K562 (cell line): ENCODE measurements around the gene ARMC12. TPM values are rescaled to one million over a fixed set of nuclear protein-coding genes. Genes with fewer than 3 reads are reported as not detected.
A peak's percentile ranks its signal among the peaks of the same experiment; 100 is the strongest.

Experiments used
- ATAC-seq: fragments of 200-7000 bp; cut with Tn5 transposase; 3 replicates; pipeline ENCODE4 v1.9.1; 2020; ENCODE audit warnings: moderate library complexity
- BruUV-seq: library from RNA; stranded (reverse); fragments of 400-500 nt; replicated peaks from 2 replicates; lab custom pipeline; 2021; lab: Mats Ljungman, UMichigan
- CTCF ChIA-PET: fragments of 300-600 bp; formaldehyde crosslinking; extraction: SDS; loops from one replicate; lab custom pipeline; 2021; ENCODE audit warnings: low intra/inter-chr PET ratio; lab: Yijun Ruan, JAX
- POLR2A ChIA-PET: fragments of 300-600, 350-650 bp; sonication (Branson Sonifier 250); formaldehyde crosslinking; extraction: SDS; loops from one replicate; lab custom pipeline; 2021; ENCODE audit warnings: antibody characterized with exemption, inconsistent platforms; lab: Yijun Ruan, JAX
- DNase-seq, 4 experiments: peaks; one replicate each; pipeline versions ENCODE4 v3.0.0 to v3.0.0-alpha.2; 2011 to 2018; ENCODE audit warnings: low spot score in 3 of 4, mixed read lengths in 3 of 4; ENCODE audit errors: extremely low read depth in 1 of 4
- FAIRE-seq: peaks from 2 replicates; lab custom pipeline; 2011; peaks lifted over from hg19 to GRCh38; lab: Jason Lieb, UNC
- H2AFZ ChIP-seq: 2 replicates; pipeline ENCODE4 v1.6.0; 2011; ENCODE audit warnings: low read depth, low read length, control low read depth, inconsistent platforms
- H3K27ac ChIP-seq: fragments of 200-600 bp; 3 replicates; pipeline ENCODE4 v1.8.0; 2011; ENCODE audit warnings: low read depth, mild to moderate bottlenecking, control low read depth, inconsistent platforms, low read length, moderate library complexity, mixed read lengths; ENCODE audit errors: extremely low read depth
- H3K27me3 ChIP-seq, 2 experiments: fragments of 300-600 bp in 1 of 2; 2 replicates in 1 of 2; 3 replicates in 1 of 2; pipeline versions ENCODE4 v1.6.0 to v1.8.0; 2011; ENCODE audit warnings: inconsistent platforms in 2 of 2, low read length in 2 of 2, mild to moderate bottlenecking in 1 of 2, mixed read lengths in 1 of 2, moderate library complexity in 1 of 2; ENCODE audit not compliant: control insufficient read depth in 2 of 2, insufficient read depth in 2 of 2
- H3K36me3 ChIP-seq: fragments of 300-600 bp; 3 replicates; pipeline ENCODE4 v1.8.0; 2011; ENCODE audit warnings: mild to moderate bottlenecking, low read length, inconsistent platforms; ENCODE audit not compliant: control insufficient read depth, insufficient read depth
- H3K4me1 ChIP-seq, 2 experiments: fragments of 200-600 bp in 1 of 2; replicated peaks in 1 of 2; 2 replicates in 1 of 2; 3 replicates in 1 of 2; pipeline versions ENCODE4 v1.5.1 to v1.8.0; 2011; ENCODE audit warnings: inconsistent platforms in 2 of 2, low read length in 2 of 2, mild to moderate bottlenecking in 1 of 2, mixed read lengths in 1 of 2, moderate library complexity in 1 of 2; ENCODE audit not compliant: control insufficient read depth in 2 of 2, insufficient read depth in 2 of 2
- H3K4me2 ChIP-seq: 2 replicates; pipeline ENCODE4 v1.6.1; 2011; ENCODE audit warnings: low read length, control low read depth, inconsistent platforms, mixed read lengths; ENCODE audit not compliant: insufficient read depth
- H3K4me3 ChIP-seq: fragments of 200-600 bp; sonication (generic), shearing (Covaris generic); 2 replicates; pipeline ENCODE4 v1.5.1; 2016; ENCODE audit warnings: control low read depth, inconsistent platforms
- H3K79me2 ChIP-seq: fragments of 200-600 bp; 3 replicates; pipeline ENCODE4 v1.8.0; 2011; ENCODE audit warnings: low read length, inconsistent platforms; ENCODE audit not compliant: control insufficient read depth, insufficient read depth
- H3K9ac ChIP-seq, 2 experiments: 2 replicates each; pipeline versions ENCODE4 v1.6.0 to v1.6.1; 2011; ENCODE audit warnings: low read depth in 2 of 2, low read length in 2 of 2, control low read depth in 1 of 2, inconsistent platforms in 1 of 2, mild to moderate bottlenecking in 1 of 2, mixed read lengths in 1 of 2; ENCODE audit not compliant: insufficient read depth in 1 of 2
- H3K9me1 ChIP-seq: one replicate; pipeline ENCODE4 v1.6.0; 2011; ENCODE audit warnings: inconsistent platforms, mild to moderate bottlenecking, low read length, moderate library complexity; ENCODE audit not compliant: control insufficient read depth, insufficient read depth
- H3K9me3 ChIP-seq: replicated peaks from 2 replicates; pipeline ENCODE4 v1.5.1; 2011; ENCODE audit warnings: low read depth, low read length, inconsistent platforms; ENCODE audit not compliant: control insufficient read depth, insufficient read depth
- H4K20me1 ChIP-seq: replicated peaks from 2 replicates; pipeline ENCODE4 v1.6.1; 2011; ENCODE audit warnings: low read length, inconsistent platforms, mixed read lengths; ENCODE audit not compliant: control insufficient read depth, insufficient read depth
- IFI16 ChIP-seq: fragments of 250-450 bp; sonication (Bioruptor Pico); IDR thresholded peaks from 2 replicates; pipeline ENCODE4 v2.1.2; 2022; ENCODE audit warnings: mild to moderate bottlenecking, inconsistent platforms
- MAZ ChIP-seq, 2 experiments: fragments of 450-650 bp in 1 of 2; sonication (generic) in 1 of 2; formaldehyde crosslinking; IDR thresholded peaks in 1 of 2; conservative IDR thresholded peaks in 1 of 2; 2 replicates each; pipeline versions ENCODE4 v1.4.0 to v1.5.0; 2020; ENCODE audit warnings: mild to moderate bottlenecking in 1 of 2, missing genetic modification reagents in 1 of 2
- POLR2AphosphoS5 ChIP-seq: IDR thresholded peaks from 2 replicates; pipeline ENCODE4 v1.6.1; 2011; ENCODE audit warnings: mild to moderate bottlenecking, low read depth, low read length, moderate library complexity; ENCODE audit not compliant: control insufficient read depth, insufficient read depth
- SAP30 ChIP-seq: fragments of 200-600 bp; sonication (generic); IDR thresholded peaks from 2 replicates; pipeline ENCODE4 v1.6.1; 2012; ENCODE audit warnings: borderline replicate concordance, low read depth, mild to moderate bottlenecking, moderate library complexity, low read length, control low read depth, inconsistent platforms; ENCODE audit not compliant: insufficient read depth, poor library complexity, severe bottlenecking
- SIX5 ChIP-seq, 2 experiments: IDR thresholded peaks; 2 replicates each; pipeline ENCODE4 v1.6.1; 2011; ENCODE audit warnings: low read length in 2 of 2, borderline replicate concordance in 1 of 2, low read depth in 1 of 2, mild to moderate bottlenecking in 1 of 2, moderate library complexity in 1 of 2; ENCODE audit not compliant: insufficient read depth in 1 of 2
- SREBF1 ChIP-seq: fragments of 150-350 bp; IDR thresholded peaks from 2 replicates; pipeline ENCODE4 v1.6.1; 2014; ENCODE audit warnings: antibody characterized with exemption, low read depth, low read length, borderline replicate concordance
- ZNF407 ChIP-seq: fragments of 450-650 bp; IDR thresholded peaks from 2 replicates; pipeline ENCODE4 v1.6.1; 2016; ENCODE audit warnings: low read depth
- WGBS: fragments of 100-300 bp; shearing (Covaris generic); methylation state at CpG from one replicate; pipeline ENCODE4 v1.1.6; 2016; ENCODE audit warnings: low coverage, mixed read lengths; ENCODE audit not compliant: insufficient coverage; ENCODE audit errors: missing lambda C conversion rate; 5-methylcytosine and 5-hydroxymethylcytosine counted together
- in situ Hi-C: fragments of 300-500 bp; cut with MboI; formaldehyde crosslinking; loops from 4 replicates; pipeline ENCODE4 v1.15.0; 2018; ENCODE audit warnings: inconsistent platforms, mixed read lengths
- intact Hi-C: fragments of 100-400 bp; cut with micrococcal nuclease; formaldehyde crosslinking; loops from 2 replicates; pipeline ENCODE4 v1.14.2; 2022
- polyA plus RNA-seq, 8 experiments: library from polyadenylated mRNA; depleted of rRNA in 4 of 8; stranded (reverse) in 5 of 8; unstranded in 3 of 8; fragments of >200 nt; fragmentation: Nextera tagmentation in 2 of 8; fragmentation: Illumina TruSeq in 1 of 8; extraction: Ambion mirVana in 2 of 8; extraction: Trizol in 1 of 8; gene quantifications; 2 replicates each; pipeline versions ENCODE4 v1.2.1 to v1.2.3, GENCODE V29; 2011 to 2014; ENCODE audit warnings: inconsistent platforms in 1 of 8, missing spikeins in 1 of 8
- total RNA-seq, 7 experiments: library from RNA; depleted of rRNA in 6 of 7; stranded (reverse); fragments of >200 nt in 6 of 7; fragmentation: Illumina TruSeq in 2 of 7; extraction: Trizol in 2 of 7; gene quantifications; 2 replicates each; pipeline versions ENCODE4 v1.2.1 to v1.2.3, GENCODE V29; 2011 to 2021; ENCODE audit warnings: low replicate concordance in 1 of 7
- TF ChIP-seq, protein P1 (sequence below): fragments of 450-650 bp; formaldehyde crosslinking; IDR thresholded peaks from 2 replicates; pipeline ENCODE4 v1.4.0; 2020; ENCODE audit warnings: mild to moderate bottlenecking, moderate library complexity

The ARMC12 gene
- total and polyA plus RNA-seq, 9 of the 15 experiments (the other 6 are each of a cell fraction or from before 2014, with no cell fraction given), result 0.09 to 0.58 (median 0.31) TPM; not detected in 3

DNA sequence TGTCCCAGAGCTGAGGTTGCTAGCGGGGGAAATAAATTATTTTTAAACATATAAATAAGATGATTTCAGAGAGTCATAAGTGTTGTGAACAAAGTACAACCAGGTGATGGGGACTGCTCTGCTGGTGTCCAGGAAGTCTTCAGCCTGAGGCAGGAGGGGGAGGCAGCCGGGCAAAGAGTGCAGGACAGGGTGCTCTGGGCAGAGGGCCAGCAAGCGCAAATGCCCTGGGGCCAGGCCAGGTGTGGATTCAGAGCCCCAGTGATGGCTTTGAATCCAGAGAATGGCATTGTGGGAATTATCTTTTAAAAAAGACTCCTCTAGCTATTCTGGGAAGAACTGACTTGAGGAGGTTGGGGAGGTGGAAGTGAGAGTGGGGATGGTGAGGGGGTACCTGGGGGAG is 45.6 kb downstream of the ARMC12 start:
- Histone ChIP-seq H3K4me1 (peaks cover 0 to 6% of the 10 kb centered on the region in 2 experiments; a peak in 3 of 5 replicates), H3K79me2 (no peaks in the 10 kb centered on the region), H3K9ac (no peak overlapping the region), H3K9me3 (no peaks in the 10 kb centered on the region), H2AFZ (no peak overlapping the region), H3K4me3 (no peak overlapping the region), H3K27me3 (peaks cover 42 to 69% of the 10 kb centered on the region in 2 experiments), H3K9me1 (no peaks in the 10 kb centered on the region), H3K4me2 (no peak overlapping the region), H3K36me3 (no peaks in the 10 kb centered on the region), H3K27ac (no peak overlapping the region), H4K20me1 (peaks cover 4% of the 10 kb centered on the region; the same call in 1 of the 2 replicates)
- ATAC-seq (no peak), FAIRE-seq (no peak), DNase-seq (peak in 2 of 4 experiments; percentile 4 to 10)
- BruUV-seq, result no TSS peak
- intact Hi-C loops (no loop called here), in situ Hi-C loops (no loop called here)
- WGBS, result 5% methylated on average over 3 of the region's 3 CpGs
- POLR2A ChIA-PET, result interaction anchor here (0.6 kb wide), 1 partner anchor 12 kb away, joined by 3 read pairs; no protein-coding TSS in a partner anchor
- CTCF ChIA-PET, result no interaction called here
- TF ChIP-seq IFI16 (CRISPR knock-in tag) (no peak), MAZ (CRISPR knock-in tag; conservative IDR thresholded peaks at IDR 0.05 in 1 of 2, IDR thresholded peaks at IDR 0.05 in 1 of 2) (no peak), SREBF1 (no peak), POLR2AphosphoS5 (no peak), ZNF407 (no peak), SIX5 (IDR thresholded peaks at IDR 0.05; ENCODE audit: borderline replicate concordance in 1 of 2, insufficient read depth in 1 of 2, low read depth in 1 of 2, low read length in 2 of 2) (no peak), SAP30 (no peak)
- TF ChIP-seq, protein P1, sequence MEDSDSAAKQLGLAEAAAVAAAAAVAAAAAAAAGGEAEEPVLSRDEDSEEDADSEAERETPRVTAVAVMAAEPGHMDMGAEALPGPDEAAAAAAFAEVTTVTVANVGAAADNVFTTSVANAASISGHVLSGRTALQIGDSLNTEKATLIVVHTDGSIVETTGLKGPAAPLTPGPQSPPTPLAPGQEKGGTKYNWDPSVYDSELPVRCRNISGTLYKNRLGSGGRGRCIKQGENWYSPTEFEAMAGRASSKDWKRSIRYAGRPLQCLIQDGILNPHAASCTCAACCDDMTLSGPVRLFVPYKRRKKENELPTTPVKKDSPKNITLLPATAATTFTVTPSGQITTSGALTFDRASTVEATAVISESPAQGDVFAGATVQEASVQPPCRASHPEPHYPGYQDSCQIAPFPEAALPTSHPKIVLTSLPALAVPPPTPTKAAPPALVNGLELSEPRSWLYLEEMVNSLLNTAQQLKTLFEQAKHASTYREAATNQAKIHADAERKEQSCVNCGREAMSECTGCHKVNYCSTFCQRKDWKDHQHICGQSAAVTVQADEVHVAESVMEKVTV (CRISPR knock-in tag), result no peak
